H1 (cell line): ENCODE results near the gene C5orf15. TPM values are rescaled to one million over a fixed set of nuclear protein-coding genes. Genes with fewer than 3 reads are reported as not detected.
A peak's percentile ranks its signal among the peaks of the same experiment; 100 is the strongest.

Source experiments
- CTCF ChIA-PET: fragments of 300-600 bp; sonication (Branson Sonifier 250); formaldehyde crosslinking; loops from one replicate; lab custom pipeline; 2021; ENCODE audit not compliant: partially characterized antibody; lab: Charles Lee
- POLR2A ChIA-PET: fragments of 300-600 bp; sonication (Branson Sonifier 250); formaldehyde crosslinking; loops from one replicate; lab custom pipeline; 2021; ENCODE audit warnings: inconsistent platforms; ENCODE audit not compliant: partially characterized antibody; lab: Charles Lee
- DNase-seq, 2 experiments: peaks; one replicate each; pipeline versions ENCODE4 v3.0.0 to v3.0.0-alpha.2; 2010 to 2022; ENCODE audit warnings: low spot score in 2 of 2, low read depth in 1 of 2, mixed read lengths in 1 of 2
- FAIRE-seq: peaks from 2 replicates; lab custom pipeline; 2011; peaks lifted over from hg19 to GRCh38; lab: Jason Lieb, UNC
- H2AFZ ChIP-seq: 2 replicates; pipeline ENCODE4 v1.8.1; 2012; ENCODE audit warnings: low read length, inconsistent platforms
- H2AK5ac ChIP-seq: 2 replicates; pipeline ENCODE4 v1.6.1; 2013; ENCODE audit warnings: low read depth, low read length
- H2BK120ac ChIP-seq: replicated peaks from 2 replicates; pipeline ENCODE3; 2013; ENCODE audit warnings: low read depth, low read length, inconsistent platforms
- H2BK12ac ChIP-seq: 2 replicates; pipeline ENCODE4 v1.6.1; 2013; ENCODE audit warnings: low read depth, low read length
- H2BK15ac ChIP-seq: 2 replicates; pipeline ENCODE4 v1.6.1; 2013; ENCODE audit warnings: low read length
- H2BK20ac ChIP-seq: 2 replicates; pipeline ENCODE4 v1.6.1; 2013; ENCODE audit warnings: low read length
- H2BK5ac ChIP-seq: 2 replicates; pipeline ENCODE4 v1.6.1; 2013; ENCODE audit warnings: low read depth, low read length
- H3K14ac ChIP-seq: 2 replicates; pipeline ENCODE4 v1.6.1; 2013; ENCODE audit warnings: inconsistent platforms; ENCODE audit not compliant: insufficient read length
- H3K18ac ChIP-seq: 2 replicates; pipeline ENCODE4 v1.6.1; 2013; ENCODE audit warnings: low read length; ENCODE audit errors: extremely low read depth
- H3K23ac ChIP-seq: 2 replicates; pipeline ENCODE4 v1.6.1; 2013; ENCODE audit warnings: inconsistent platforms; ENCODE audit not compliant: insufficient read length
- H3K23me2 ChIP-seq: 2 replicates; pipeline ENCODE4 v1.6.1; 2013; ENCODE audit warnings: low read depth, low read length
- H3K27ac ChIP-seq: 2 replicates; pipeline ENCODE4 v1.6.1; 2011; ENCODE audit warnings: low read depth, low read length, inconsistent platforms
- H3K27me3 ChIP-seq, 4 experiments: replicated peaks in 1 of 4; 1 replicate in 1 of 4; 2 replicates in 3 of 4; pipeline versions ENCODE4 v1.6.1 to v1.8.1; 2011 to 2013; ENCODE audit warnings: low read length in 3 of 4, mild to moderate bottlenecking in 3 of 4, inconsistent platforms in 2 of 4, mixed read lengths in 2 of 4, moderate library complexity in 1 of 4; ENCODE audit not compliant: control insufficient read depth in 3 of 4, insufficient read depth in 3 of 4; ENCODE audit errors: extremely low read depth in 1 of 4
- H3K36me3 ChIP-seq, 4 experiments: 2 replicates each; pipeline versions ENCODE4 v1.6.1 to v1.8.1; 2011 to 2013; ENCODE audit warnings: mild to moderate bottlenecking in 4 of 4, low read length in 3 of 4, moderate library complexity in 2 of 4, control low read depth in 1 of 4, inconsistent platforms in 1 of 4; ENCODE audit not compliant: insufficient read depth in 4 of 4, control insufficient read depth in 2 of 4
- H3K4ac ChIP-seq: replicated peaks from 2 replicates; pipeline ENCODE3; 2013; ENCODE audit warnings: low read length, low read depth, mixed read lengths, inconsistent platforms; ENCODE audit not compliant: insufficient read length
- H3K4me1 ChIP-seq, 4 experiments: replicated peaks in 1 of 4; 1 replicate in 1 of 4; 2 replicates in 3 of 4; pipeline versions ENCODE4 v1.6.1 to v1.8.1; 2011 to 2013; ENCODE audit warnings: low read length in 3 of 4, inconsistent platforms in 2 of 4, mixed read lengths in 1 of 4; ENCODE audit not compliant: insufficient read depth in 4 of 4, control insufficient read depth in 3 of 4
- H3K4me2 ChIP-seq, 2 experiments: 2 replicates each; pipeline versions ENCODE4 v1.6.1 to v1.8.1; 2011 to 2013; ENCODE audit warnings: low read depth in 2 of 2, low read length in 2 of 2, control low read depth in 1 of 2, inconsistent platforms in 1 of 2, mild to moderate bottlenecking in 1 of 2; ENCODE audit not compliant: insufficient read depth in 1 of 2
- H3K4me3 ChIP-seq, 4 experiments: fragments of 200-600, 300-600 bp in 1 of 4; sonication (generic), shearing (Covaris generic), sonication (Bioruptor Twin) in 1 of 4; 2 replicates each; pipeline versions ENCODE4 v1.5.1 to v1.8.1; 2011 to 2016; ENCODE audit warnings: low read length in 4 of 4, low read depth in 3 of 4, control low read depth in 2 of 4, inconsistent platforms in 2 of 4, mild to moderate bottlenecking in 2 of 4, mixed read lengths in 1 of 4, moderate library complexity in 1 of 4; ENCODE audit not compliant: insufficient read depth in 2 of 4; ENCODE audit errors: extremely low read depth in 1 of 4
- H3K56ac ChIP-seq: replicated peaks from 2 replicates; pipeline ENCODE3; 2013; ENCODE audit warnings: low read depth, mild to moderate bottlenecking, mixed read lengths, low read length, inconsistent platforms; ENCODE audit not compliant: insufficient read length
- H3K79me1 ChIP-seq: 2 replicates; pipeline ENCODE4 v1.6.1; 2013; ENCODE audit warnings: low read depth, low read length, control low read depth
- H3K79me2 ChIP-seq, 2 experiments: 2 replicates each; pipeline versions ENCODE4 v1.6.1 to v1.8.1; 2012 to 2013; ENCODE audit warnings: low read length in 2 of 2, mild to moderate bottlenecking in 2 of 2, inconsistent platforms in 1 of 2; ENCODE audit not compliant: insufficient read depth in 2 of 2, control insufficient read depth in 1 of 2
- H3K9ac ChIP-seq, 4 experiments: replicated peaks in 1 of 4; 1 replicate in 1 of 4; 2 replicates in 3 of 4; pipeline versions ENCODE4 v1.6.1 to v1.8.1; 2011 to 2013; ENCODE audit warnings: low read depth in 3 of 4, low read length in 3 of 4, control low read depth in 2 of 4, mild to moderate bottlenecking in 2 of 4, moderate library complexity in 2 of 4, inconsistent platforms in 1 of 4; ENCODE audit errors: extremely low read depth in 1 of 4
- H3K9me3 ChIP-seq, 2 experiments: 2 replicates each; pipeline versions ENCODE4 v1.6.1 to v1.8.1; 2012 to 2013; ENCODE audit warnings: mild to moderate bottlenecking in 2 of 2, moderate library complexity in 2 of 2, control low read depth in 1 of 2, inconsistent platforms in 1 of 2, low read depth in 1 of 2, low read length in 1 of 2, mixed read lengths in 1 of 2; ENCODE audit not compliant: insufficient read depth in 2 of 2
- H4K20me1 ChIP-seq, 2 experiments: replicated peaks in 1 of 2; 2 replicates each; pipeline versions ENCODE3 to v1.8.1; 2011 to 2013; ENCODE audit warnings: inconsistent platforms in 2 of 2, low read length in 2 of 2, mild to moderate bottlenecking in 1 of 2; ENCODE audit not compliant: insufficient read depth in 2 of 2, control insufficient read depth in 1 of 2
- H4K5ac ChIP-seq: 2 replicates; pipeline ENCODE4 v1.6.1; 2013; ENCODE audit warnings: low read length, low read depth, mixed read lengths, inconsistent platforms; ENCODE audit not compliant: insufficient read length
- H4K8ac ChIP-seq: 2 replicates; pipeline ENCODE4 v1.8.0; 2013; ENCODE audit warnings: mild to moderate bottlenecking, moderate library complexity, low read length, inconsistent platforms; ENCODE audit not compliant: insufficient read depth; ENCODE audit errors: extremely low read depth
- H4K91ac ChIP-seq: replicated peaks from 2 replicates; pipeline ENCODE3; 2013; ENCODE audit warnings: low read length, mixed read lengths, inconsistent platforms; ENCODE audit not compliant: insufficient read length
- CHD2 ChIP-seq: IDR thresholded peaks from 2 replicates; pipeline ENCODE4 v1.6.1; 2012; ENCODE audit warnings: low read length, improper control_type of control experiment
- WGBS, 2 experiments: shearing (Covaris generic) in 1 of 2; methylation state at CpG; one replicate each; pipeline versions ENCODE4 v1.1.6 to v1.1.7; 2013 to 2015; ENCODE audit warnings: low lambda C conversion rate in 2 of 2, mixed read lengths in 2 of 2, inconsistent platforms in 1 of 2, low coverage in 1 of 2, missing lambda C conversion rate in 1 of 2; ENCODE audit not compliant: insufficient replicate concordance in 2 of 2, insufficient coverage in 1 of 2, insufficient read length in 1 of 2; ENCODE audit errors: extremely low coverage in 1 of 2, missing lambda C conversion rate in 1 of 2; 5-methylcytosine and 5-hydroxymethylcytosine counted together
- polyA plus RNA-seq, 7 experiments: library from polyadenylated mRNA; depleted of rRNA in 3 of 7; stranded (reverse) in 5 of 7; unstranded in 2 of 7; fragments of >200 nt in 5 of 7; fragments of 200-250 nt in 2 of 7; gene quantifications; 1 replicate in 5 of 7; 2 replicates in 1 of 7; 4 replicates in 1 of 7; pipeline versions ENCODE4 v1.2.1 to v1.2.3, GENCODE V29; 2011 to 2013; ENCODE audit warnings: missing spikeins in 2 of 7, mixed read lengths in 2 of 7
- total RNA-seq: library from RNA; stranded (reverse); fragmentation: NEBNext Ultra II Directional; extraction: Animal tissue kit (Norgen Biotek cat#: 25700); gene quantifications from 2 replicates; pipeline ENCODE4 v1.2.1, GENCODE V29; 2021
- TF ChIP-seq, protein P1 (sequence below), 3 experiments: IDR thresholded peaks; 1 replicate in 2 of 3; 2 replicates in 1 of 3; pipeline versions ENCODE4 v1.5.1 to v1.6.1; 2011; ENCODE audit warnings: low read length in 3 of 3, mild to moderate bottlenecking in 3 of 3, inconsistent platforms in 2 of 3, low read depth in 1 of 3, moderate library complexity in 1 of 3; ENCODE audit not compliant: insufficient read depth in 1 of 3; ENCODE audit errors: control extremely low read depth in 1 of 3

Gene C5orf15
- total and polyA plus RNA-seq, 2 of the 8 experiments (the other 6 are each of a cell fraction or from before 2014, with no cell fraction given) = 31.7 to 39.3 TPM

DNA sequence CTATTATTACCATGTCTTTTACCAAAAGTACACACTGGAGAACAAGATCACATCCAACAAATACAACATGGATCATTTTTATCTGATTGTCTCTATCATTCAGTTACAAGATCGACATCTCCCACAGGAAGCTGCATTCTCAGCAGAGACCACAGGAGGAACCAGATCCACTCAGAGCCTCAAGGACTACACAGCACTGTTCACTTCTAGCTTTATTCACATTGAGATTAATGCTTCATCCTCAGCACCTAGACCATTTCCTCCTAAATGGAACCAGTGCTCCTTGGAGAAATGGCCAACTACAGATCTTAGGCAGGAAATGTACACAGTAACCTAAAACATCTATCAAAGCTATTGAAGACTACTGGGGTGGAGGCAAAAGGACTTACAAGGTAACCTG is 13.3 kb upstream of the C5orf15 start:
- no peak overlapping the region for H3K9ac ChIP-seq
- H3K56ac ChIP-seq = no peak overlapping the region
- ChIA-PET CTCF (interaction anchor here (0.5 to 15.5 kb wide), 11 partner anchors 9 to 774 kb away, joined by 3 to 160 read pairs (median 4); no protein-coding TSS in a partner anchor), POLR2A (interaction anchor here (0.9 kb wide), 1 partner anchor 12 kb away, joined by 3 read pairs; no protein-coding TSS in a partner anchor)
- H3K14ac ChIP-seq = no peak overlapping the region
- H3K4me3 ChIP-seq = no peak overlapping the region
- no peak overlapping the region for H2BK120ac ChIP-seq
- H3K79me1 ChIP-seq = no peaks in the 10 kb centered on the region; the same call in none of the 2 replicates
- H2BK15ac ChIP-seq = no peak overlapping the region
- H4K8ac ChIP-seq = no peak overlapping the region
- H2AFZ ChIP-seq = no peak overlapping the region
- H3K4ac ChIP-seq = no peak overlapping the region
- H2BK20ac ChIP-seq = no peak overlapping the region
- no peak overlapping the region for H4K91ac ChIP-seq
- H4K5ac ChIP-seq = no peak overlapping the region
- no peaks in the 10 kb centered on the region for H3K9me3 ChIP-seq
- peaks cover 6 to 13% of the 10 kb centered on the region in 2 experiments for H4K20me1 ChIP-seq
- DNase-seq (no peak), FAIRE-seq (no peak)
- H2BK5ac ChIP-seq = no peak overlapping the region
- TF ChIP-seq, protein P1, sequence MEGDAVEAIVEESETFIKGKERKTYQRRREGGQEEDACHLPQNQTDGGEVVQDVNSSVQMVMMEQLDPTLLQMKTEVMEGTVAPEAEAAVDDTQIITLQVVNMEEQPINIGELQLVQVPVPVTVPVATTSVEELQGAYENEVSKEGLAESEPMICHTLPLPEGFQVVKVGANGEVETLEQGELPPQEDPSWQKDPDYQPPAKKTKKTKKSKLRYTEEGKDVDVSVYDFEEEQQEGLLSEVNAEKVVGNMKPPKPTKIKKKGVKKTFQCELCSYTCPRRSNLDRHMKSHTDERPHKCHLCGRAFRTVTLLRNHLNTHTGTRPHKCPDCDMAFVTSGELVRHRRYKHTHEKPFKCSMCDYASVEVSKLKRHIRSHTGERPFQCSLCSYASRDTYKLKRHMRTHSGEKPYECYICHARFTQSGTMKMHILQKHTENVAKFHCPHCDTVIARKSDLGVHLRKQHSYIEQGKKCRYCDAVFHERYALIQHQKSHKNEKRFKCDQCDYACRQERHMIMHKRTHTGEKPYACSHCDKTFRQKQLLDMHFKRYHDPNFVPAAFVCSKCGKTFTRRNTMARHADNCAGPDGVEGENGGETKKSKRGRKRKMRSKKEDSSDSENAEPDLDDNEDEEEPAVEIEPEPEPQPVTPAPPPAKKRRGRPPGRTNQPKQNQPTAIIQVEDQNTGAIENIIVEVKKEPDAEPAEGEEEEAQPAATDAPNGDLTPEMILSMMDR (IDR thresholded peaks at IDR 0.05; ENCODE audit: control extremely low read depth in 1 of 3, insufficient read depth in 1 of 3, low read depth in 1 of 3, low read length in 3 of 3) = peak in 1 of 3 experiments; percentile 4; a peak in 1 of 4 replicates
- no peak for TF ChIP-seq CHD2
- peaks cover 3 to 4% of the 10 kb centered on the region in 2 experiments; a peak in 1 of 4 replicates for H3K79me2 ChIP-seq
- H3K4me2 ChIP-seq = no peak overlapping the region
- no peaks in the 10 kb centered on the region for H3K4me1 ChIP-seq
- no peak overlapping the region for H3K27ac ChIP-seq
- H3K23me2 ChIP-seq = no peaks in the 10 kb centered on the region
- WGBS, 2 experiments = 100% methylated on average over 1 of the region's 1 CpG; no CpG with 5 or more reads in 1 of the 2 experiments
- H3K36me3 ChIP-seq = peaks cover 10 to 60% (median 36%) of the 10 kb centered on the region in 4 experiments; a peak in 7 of 8 replicates
- H2AK5ac ChIP-seq = no peak overlapping the region
- H2BK12ac ChIP-seq = no peak overlapping the region
- H3K23ac ChIP-seq = no peak overlapping the region
- no peak overlapping the region for H3K18ac ChIP-seq
- no peaks in the 10 kb centered on the region for H3K27me3 ChIP-seq
